GM18873 (cell line): ENCODE measurements around the gene CNNM4.

Source experiments
- ATAC-seq: cut with Tn5 transposase; IDR thresholded peaks from one replicate; pipeline ENCODE4 v1.9.1; 2021; ENCODE audit warnings: mild to moderate bottlenecking, moderate library complexity, moderate number of reproducible peaks; ENCODE audit not compliant: unreplicated experiment, low FRiP score

Gene CNNM4

DNA sequence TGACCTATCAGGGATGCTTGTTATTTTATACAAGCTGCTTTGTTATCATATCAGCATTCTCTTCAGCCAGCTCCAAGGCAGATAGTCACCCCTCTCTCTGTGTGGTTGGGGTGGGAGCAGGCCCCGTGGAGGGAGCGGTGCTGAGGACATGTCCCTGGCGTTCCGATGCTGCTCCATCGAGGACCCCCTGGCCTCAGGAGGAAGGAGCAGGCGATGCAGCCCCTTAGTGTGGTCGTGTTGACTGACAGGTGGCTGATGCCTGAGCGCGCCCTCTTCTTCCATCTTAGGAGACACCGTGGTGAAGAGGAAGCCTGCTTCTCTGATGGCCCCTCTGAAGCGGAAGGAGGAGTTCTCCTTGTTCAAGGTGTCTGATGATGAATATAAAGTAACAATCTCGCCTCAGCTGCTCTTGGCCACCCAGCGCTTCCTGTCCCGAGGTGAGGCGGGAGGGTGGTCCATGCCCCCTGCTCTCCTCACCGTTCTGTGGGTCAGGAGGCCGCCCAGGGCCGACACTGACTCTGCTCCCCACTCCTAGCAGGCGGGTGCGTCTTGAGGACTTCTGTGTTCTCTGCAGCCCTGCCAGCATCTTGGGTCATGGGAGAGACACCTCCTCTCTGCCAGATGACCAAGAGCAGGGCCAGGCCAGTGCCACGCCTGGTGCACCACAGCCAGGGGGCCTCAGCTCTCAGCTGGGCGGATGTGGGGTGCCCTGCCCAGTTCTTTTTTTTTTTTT lies 66.0 kb downstream of the CNNM4 start:
- ATAC-seq, result no peak

DNA sequence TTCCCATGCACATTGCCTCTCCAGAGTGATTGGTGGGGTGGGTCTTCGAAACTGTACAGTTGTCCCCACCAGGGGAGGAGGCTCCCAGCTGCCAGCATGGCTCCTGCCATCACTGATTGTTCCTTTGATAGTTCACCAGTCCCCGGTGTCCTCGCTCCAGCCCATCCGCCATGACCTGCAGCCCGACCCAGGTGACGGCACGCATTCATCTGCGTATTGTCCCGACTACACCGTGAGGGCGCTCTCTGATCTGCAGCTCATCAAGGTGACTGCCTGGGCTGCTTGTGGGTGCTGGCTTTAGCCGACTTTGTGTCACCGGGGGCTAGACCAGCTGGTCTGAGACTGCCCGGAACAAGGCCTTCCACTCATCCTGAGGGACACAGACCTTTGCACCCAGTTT lies 67.7 kb downstream of the CNNM4 start:
- no peak for ATAC-seq

DNA sequence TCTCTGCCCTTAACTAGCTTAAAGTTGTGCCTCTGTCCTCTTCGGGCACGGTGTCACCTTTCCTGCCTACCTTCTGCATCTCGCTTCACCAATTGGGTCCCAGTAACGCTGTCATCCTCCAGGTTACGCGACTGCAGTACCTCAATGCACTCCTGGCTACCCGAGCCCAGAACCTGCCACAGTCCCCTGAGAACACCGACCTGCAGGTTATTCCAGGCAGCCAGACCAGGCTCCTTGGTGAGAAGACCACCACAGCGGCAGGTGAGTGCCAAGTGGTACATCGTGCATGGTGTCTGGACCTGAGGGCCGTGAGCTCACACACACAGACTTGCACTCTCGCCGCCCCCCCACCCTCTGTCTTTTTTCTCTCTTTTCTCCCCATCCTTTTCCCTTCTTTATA lies 68.2 kb downstream of the CNNM4 start:
- no peak for ATAC-seq

DNA sequence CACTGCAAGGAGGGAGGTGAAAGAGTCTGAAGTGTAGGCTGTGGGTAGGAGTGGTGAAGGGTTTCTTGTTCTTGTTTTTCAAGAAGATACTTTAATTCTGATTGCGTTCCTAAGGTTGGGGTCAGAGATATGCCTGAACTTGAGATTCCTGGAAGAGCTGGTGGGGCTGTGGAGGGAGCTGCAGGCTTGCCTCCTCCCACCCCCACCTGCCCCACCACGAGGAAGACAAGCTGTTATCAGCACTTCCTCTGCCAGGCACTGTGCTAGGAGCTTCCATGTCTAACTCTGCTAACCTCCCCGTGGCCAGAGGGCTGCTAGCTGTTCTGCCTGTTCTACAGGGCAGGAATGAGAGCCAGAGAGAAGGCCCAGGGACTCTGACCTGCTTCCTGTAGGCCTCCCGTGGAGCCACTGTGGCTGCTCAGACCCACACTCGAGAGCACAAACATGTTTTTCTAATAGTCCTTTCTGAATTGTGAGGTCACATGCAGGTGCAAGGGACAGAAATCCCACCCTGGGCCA lies 69.4 kb downstream of the CNNM4 start:
- ATAC-seq, result no peak

DNA sequence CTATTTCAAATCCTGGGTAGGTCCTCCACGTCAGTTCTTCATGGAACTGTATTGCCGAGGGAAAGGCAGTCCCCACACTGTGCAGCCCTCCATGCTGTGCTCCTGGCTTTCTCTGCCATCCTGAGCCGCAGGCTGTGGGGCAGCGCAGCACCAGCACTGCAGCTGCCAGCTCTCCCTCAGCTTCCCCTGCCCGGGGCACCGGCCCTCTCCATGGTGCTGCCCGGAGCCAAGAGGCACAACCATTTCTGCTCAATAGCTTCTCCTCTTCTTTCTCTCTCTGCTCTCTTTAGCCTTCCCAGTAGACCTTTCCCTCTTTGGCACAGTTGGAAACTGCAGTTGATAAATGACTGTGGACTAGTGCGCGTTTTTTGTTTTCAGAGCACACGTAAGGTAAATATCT lies 71.0 kb downstream of the CNNM4 start:
- ATAC-seq, result no peak

DNA sequence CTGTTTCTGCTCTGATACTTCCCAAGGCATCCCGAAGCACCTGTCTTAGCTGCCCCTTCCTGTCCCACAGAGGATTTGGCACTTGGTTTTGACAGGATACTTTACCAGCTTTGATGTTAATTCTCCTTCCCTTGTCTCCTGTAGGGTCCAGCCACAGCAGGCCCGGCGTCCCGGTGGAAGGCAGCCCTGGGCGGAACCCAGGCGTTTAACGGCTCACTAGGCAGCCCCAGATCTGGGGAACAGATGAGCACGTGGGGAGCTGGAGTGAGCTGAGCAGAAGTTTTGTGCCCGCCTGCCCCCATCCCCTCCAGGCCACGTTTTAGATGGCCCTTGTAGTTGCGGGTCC lies 71.7 kb downstream of the CNNM4 start:
- no peak for ATAC-seq

DNA sequence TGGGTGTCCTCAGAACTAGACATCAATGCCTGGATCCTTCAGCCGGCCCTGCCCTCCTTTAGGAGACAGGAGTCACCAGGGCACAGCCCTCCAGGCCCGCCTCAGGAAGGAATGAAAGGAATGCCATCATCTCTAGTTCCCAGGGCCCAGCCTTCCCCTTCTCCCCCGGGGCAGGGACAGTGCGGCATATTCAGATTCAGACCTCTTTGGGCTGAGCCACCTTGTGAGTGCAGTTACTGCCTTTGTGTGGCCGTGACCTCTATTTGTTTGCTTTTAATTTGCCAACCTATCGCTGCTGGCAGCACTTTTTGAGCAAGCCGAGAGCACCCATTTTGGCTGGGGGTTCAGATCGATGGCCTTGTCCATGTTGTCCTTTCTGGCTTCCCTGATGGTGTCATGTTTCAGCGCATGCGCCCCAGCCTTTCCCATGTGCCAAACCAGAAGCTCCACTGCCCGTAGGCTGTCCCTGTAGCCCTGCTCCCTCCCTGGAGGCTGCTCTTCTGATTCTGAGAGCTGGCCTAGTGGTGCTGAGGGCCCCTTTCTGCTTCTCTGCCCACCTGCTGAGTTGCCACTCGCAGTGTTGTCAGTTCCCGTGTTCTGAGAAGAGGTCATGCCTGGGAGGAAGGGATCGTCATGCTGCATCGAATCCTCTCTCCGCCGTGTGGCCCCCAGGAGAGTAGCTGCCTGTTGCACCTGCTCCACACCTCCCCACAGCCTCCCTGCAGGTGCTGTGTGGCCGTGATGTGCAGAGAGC lies 72.2 kb downstream of the CNNM4 start:
- ATAC-seq, result no peak

DNA sequence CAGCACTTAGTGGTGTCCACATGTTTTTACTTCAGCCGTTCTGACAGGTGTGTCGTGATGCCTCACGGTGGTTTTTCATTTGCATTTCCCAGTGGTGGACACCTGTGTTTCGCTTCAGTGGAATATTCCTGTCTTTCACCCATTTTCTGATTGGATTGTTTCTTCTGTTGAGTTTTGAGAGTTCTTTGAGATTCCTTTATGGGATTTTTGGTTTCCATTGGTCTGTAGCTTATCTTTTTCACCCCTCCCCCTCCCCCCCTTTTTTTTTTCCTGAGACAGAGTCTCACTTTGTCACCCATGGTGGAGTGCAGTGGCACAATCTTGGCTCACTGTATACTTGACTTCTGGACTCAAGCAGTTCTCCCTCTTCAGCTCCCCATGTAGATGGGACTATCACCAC lies 75.1 kb downstream of the CNNM4 start:
- no peak for ATAC-seq

DNA sequence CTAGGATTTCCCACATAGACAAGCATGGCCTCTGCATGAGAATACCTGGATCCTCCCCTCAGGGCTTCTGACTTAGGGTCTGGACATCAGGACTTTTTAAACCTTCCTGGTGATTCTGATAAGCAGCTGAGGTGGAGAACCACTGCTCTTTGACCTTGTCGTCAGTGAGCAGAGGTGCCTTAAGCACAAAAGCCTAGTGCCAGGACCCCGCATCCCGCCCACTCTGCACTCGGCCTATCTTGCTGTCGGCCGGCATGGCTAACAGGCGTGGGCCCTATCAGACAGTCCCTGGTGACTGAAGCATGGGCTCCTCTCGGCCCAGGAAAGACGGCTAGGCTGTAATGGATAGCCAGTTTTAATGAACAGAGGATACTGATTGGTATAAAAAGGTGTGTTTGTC lies 76.9 kb downstream of the CNNM4 start:
- no peak for ATAC-seq

DNA sequence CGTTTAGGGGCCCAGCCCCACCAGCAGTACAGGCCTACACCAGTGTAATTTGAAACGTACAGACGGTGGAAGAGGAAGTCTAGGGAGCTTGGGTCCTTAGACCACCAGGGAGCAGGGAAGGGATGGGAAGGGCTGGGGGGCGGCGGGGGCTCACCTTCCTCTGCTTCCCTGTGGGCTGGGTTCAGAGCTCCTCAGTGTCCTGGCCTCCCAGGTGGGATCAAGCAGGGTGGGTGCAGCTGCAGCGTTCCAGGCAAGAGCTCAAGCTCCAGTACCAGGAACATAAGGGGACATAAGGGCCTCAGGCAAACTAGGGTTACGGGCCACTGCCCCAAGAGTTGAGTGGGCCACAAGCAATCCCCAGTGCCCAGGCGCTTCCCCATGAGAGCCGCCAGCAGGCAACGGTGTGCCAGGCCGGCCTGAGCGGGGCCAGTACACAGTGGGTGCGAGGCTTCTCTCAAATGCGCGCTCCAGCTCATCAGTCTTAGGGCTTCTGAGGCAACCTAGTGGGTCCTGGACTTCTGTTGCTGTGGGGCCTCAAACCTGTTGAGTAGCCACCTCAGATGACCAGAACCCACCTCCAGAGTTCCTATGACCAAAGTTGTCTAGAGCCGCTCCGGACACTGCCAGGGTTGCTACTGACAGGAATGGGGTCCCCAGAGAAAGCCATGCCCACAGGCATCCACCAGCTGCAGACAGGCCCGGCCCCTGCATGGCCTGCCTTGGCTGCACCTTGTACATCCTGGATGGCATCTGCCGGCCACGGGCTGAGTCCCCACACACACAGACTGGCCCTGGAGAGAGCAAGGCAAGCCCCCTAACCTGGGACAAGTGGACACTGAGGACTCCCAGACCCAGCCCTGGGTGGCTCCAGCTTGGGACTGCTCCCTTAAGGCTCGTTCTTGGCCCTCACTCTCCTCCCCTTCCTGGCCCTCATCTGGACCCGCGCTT lies 77.9 kb downstream of the CNNM4 start:
- no peak for ATAC-seq

DNA sequence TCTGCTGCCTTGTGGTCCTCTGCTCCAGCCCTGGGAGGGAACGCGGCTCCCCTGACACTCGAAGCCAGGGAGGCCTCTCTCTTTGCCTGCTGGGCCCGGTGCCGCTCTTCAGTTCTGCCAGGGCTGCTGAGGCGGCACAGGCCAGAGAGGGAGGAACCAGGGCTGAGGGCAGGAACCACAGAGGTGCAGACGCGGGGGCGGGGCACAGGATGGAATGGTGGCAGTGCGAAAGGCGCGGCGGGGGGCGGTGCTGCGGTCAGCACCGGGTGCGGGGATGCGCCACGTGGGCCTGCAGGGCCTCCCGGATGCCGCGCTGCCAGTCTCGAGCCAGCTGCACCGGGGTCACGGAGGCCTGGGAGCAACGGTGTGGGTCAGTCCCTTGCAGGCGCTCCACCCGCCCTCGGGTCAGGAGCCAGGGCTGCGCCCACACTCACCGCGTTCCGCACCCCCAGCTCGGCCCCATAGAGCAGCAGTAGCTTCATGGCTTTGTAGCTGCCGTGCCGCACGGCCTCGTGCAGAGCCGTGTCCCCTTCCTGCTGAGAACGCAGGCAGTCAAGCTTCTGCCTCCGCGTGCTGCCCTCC lies 78.7 kb downstream of the CNNM4 start:
- ATAC-seq, result no peak

DNA sequence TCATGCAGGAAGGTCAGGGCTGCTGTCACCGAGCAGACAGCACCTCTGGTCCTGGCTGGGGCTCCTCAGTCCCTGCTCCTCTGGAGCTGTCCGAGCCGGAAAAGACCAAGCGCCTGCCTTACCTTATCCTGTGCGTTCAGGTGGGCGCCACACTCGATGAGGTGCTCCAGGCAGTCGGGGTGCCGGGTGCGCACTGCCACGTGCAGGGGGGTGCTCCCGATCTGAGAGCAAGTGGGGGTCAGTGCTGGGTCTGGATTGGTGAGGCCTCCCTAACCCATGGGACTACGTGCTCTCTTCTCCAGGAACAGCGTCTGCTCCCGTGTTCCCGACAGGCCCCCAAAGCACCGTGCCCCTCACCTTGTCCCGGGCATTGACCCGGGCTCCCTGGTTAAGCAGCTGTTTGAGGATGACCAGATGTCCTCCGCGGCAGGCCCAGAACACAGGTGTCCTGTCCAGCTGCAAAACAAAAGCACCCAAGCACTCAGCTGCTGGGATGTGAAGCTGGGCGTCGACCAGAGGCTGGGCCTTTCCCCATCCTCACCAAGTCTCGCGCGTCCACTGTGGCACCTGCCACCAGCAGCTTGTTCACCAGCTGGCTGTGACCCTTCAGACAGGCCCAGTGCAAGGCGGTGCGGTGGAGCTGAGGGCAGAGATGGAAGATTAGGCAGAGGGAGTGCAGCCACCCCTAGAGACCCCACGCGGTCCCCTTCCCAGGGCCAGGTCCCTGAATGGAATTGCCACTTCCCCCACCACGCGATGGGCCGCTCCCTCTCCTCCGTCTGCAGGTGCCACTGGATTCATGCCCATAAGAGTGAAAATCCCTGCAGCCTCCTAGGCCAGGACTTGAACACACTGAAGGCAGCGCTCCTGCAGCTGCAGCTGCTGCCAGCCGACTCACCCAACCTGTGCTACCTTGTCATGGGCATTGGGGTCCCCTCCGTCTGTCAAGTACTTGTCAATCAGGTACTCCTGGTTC lies 79.5 kb downstream of the CNNM4 start:
- no peak for ATAC-seq

DNA sequence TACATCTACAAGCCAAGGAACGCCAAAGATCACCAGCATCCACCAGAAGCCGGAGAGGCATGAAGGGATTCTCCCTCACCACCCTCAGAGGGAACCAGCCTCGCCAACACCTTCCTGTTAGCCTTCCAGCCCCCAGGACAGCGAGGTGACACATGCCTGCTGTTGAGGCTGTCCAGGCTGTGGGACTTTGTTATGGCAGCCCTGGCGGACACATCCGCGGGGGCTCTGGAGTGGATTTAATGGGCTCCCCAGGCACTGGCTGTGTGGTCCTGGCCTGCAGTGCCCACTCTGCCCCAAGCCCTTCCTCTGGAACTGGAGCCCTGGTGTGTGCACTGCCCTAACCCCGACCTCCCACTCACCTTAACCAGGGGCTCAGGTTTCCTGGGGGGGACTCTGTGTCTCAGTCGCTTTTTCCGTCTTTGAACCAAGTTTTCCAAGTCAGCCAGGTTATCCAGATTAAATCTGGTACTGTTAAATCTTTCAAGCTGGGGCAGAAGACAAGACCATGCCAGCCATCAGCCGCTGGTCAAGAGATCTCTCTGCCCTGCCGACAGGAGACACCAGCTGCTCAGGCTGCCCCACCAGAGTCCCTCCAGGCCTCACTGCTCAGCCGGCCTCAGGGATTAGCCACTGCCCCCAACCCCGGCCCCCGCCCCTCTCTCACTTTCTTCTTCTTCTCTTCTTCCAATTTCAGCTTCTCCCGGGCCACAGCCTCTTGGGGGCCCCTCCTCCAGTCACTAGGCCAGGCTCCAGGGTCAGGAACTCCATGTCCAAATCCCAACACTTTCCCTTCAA lies 81.2 kb downstream of the CNNM4 start:
- ATAC-seq, result no peak

DNA sequence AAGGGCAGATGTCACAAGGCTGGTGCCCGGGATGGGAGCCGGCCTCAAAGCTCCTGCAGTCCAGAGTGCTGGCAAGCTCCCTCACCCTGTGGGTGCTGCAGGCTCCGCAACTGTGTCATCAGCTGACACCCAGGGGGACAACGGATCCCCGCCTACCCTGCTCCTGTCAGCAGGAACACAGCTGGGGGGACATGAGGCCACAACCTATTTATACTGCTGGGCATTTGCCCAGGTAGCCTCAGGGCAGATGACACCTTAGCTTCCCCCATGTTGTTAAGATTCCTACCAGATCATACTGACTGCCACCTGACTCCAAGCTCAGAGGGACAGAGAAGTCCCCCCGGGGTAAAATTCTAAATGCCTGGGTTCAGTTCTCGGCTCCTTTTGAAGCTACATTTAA lies 81.9 kb downstream of the CNNM4 start:
- no peak for ATAC-seq

DNA sequence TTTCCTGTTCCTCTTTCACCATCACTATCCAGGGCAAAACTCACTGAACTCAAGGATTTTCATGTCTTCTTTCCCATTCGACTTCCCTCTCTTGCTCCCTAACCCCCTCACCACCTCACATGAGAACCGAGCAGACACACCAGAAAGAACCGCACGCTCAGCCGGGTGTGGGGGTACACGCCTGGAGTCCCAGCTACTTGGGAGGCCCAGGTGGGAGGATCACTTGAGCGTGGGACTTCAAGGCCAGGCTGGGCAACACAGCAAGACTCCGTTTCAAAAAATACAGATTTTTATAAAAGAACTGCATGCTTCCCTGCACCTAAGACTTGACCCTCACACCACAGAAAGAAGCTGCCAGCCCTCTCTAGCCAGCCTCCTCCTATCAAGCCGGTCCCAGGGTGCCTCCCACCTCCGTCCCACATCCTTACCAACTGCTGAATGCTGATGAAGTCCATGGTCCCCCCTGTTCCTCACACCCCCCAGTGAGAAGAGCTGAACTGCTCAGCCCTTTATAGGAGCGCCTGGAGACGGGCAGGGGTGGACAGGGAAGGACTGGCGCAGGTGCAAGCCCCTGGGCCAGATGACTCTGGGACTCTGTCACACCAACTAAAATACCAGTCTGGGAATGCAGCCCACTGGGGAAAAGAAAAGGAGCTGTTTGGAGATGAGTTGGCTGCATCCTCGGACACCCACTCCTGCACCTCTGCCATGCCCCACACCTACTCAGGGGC lies 83.0 kb downstream of the CNNM4 start, which contains the start of gene ANKRD23:
Gene ANKRD23 (minus strand): TSS at position 484 of the 731 bp plus-strand sequence. CDS start 29 bp downstream, at position 455.
- no peak for ATAC-seq

DNA sequence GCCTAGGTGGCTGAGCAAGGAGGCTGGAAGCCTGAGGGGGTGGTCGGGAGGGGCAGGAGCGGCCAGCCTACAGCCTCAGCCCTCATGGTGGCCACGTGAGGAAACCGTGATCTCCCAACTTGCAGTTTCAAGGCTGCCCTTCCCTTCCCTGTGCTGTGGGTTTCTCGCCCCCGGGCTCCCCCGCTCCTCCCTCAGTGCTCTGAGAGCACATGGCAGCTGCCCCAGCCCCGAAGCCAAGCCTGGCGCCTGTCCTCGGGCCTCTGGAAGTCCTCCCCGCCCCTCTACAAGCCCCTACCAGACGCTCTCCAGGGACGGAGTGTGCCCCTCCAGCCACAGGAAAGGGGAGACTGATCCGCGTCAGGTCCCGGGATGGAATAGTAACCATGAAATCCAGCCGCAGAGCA lies 83.7 kb downstream of the CNNM4 start:
- ATAC-seq, result no peak

DNA sequence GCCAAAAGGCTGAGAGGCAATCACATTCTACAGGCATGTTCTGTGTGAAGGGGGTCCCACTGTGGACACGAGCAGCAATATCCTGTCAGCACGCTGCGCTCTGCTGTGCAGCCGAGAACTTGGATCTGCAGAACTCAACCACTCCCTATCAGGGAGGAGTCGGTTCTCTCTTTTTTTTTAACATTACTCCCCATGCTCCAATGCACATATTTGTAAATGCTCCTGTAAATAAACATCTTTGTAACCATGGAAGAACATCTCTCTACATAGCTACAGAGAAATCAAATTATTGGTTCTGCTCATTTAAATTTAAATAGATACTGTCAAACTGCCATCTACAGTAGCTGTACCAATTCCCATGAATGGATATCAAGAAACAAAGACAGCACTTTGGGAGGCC lies 86.1 kb downstream of the CNNM4 start:
- ATAC-seq, result no peak

DNA sequence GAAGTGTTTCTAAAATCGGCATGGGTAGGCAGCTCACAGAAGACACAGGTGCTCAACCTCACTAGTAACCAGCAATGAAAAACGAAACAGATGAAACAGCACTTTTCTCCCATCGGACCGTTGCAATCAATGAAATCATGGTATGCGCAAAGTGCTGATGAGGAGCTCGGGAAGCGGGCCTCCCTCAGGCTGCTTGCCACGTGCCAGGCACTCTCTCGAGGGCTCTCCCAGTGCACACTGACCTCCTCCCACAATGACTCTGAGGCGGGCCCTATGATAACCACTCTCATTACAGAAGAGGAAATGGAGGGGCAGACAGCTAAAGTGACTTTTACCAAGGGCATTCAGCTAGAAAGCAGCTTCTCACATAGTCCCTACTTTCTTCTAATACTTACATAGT lies 86.9 kb downstream of the CNNM4 start:
- ATAC-seq, result no peak
